Activated CD8-positive, alpha-beta memory T cell treated with anti-CD3 and anti-CD28 coated beads for 1 hour (primary cell): ENCODE measurements around the gene MPV17L2.
"Not testable (repeated sequence)": the region's sequence is repeated elsewhere in the genome, so short reads cannot be mapped to it uniquely, and the experiment has no call there.

Experiments
- DNase-seq, 2 donors: peaks; one replicate each; pipeline ENCODE4 v3.0.0-alpha.2; 2020; ENCODE audit warnings: low read depth in 1 of 2; ENCODE audit errors: extremely low read depth in 1 of 2

The MPV17L2 gene

DNA sequence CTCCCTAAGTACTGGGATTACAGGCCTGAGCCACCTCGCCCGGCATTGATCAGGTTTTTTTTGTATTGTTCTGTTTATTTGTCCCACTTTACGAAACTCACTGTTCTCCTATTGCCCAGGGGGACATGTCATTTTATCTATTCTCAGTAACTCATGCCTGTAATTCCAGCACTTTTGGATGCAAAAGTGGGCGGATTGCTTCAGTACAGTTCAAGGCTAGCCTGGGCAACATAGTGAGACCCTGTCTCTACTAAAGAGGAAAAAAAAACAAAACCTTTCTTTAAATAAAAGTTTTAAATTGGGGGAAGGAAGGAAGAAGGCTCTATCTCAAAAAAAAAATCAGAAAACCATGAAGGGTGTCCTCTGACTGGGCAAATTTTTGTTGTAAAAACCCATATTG is 2.7 kb upstream of the MPV17L2 start:
- DNase-seq: no peak

GRCh38 chr19:18191640-18192062 is 1.4 kb upstream of the MPV17L2 start:
- no peak for DNase-seq

- no peak for DNase-seq
Measured at GRCh38 chr19:18193388-18194180, 566 bp downstream of the MPV17L2 start.

- DNase-seq: no peak
Measured at GRCh38 chr19:18194181-18194530, 1.1 kb downstream of the MPV17L2 start.

- peak in 1 of 2 donors; percentile 9 for DNase-seq
Measured at GRCh38 chr19:18194554-18195238, 1.7 kb downstream of the MPV17L2 start.

GRCh38 chr19:18196511-18196845 is 3.5 kb downstream of the MPV17L2 start:
- no peak for DNase-seq

DNA sequence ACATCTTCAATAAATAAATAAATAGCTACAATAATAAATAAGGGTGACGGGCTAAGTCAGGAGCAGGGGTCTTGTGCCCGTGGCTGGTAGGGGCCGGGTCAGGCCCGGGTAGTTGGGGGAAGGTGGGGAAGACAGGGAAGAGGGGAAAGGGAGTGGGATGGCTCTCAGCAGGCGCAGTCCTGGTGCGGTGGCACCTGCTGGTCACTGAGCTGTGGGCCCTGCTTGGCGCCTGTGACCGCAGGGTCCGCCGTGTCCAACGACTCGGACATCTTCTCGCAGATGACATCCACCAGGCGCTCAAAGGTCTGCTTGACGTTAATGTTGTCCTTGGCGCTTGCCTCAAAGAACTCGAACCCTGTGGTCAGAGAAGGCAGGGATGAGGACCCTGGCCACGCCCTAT is 4.3 kb downstream of the MPV17L2 start:
- DNase-seq: no peak

DNA sequence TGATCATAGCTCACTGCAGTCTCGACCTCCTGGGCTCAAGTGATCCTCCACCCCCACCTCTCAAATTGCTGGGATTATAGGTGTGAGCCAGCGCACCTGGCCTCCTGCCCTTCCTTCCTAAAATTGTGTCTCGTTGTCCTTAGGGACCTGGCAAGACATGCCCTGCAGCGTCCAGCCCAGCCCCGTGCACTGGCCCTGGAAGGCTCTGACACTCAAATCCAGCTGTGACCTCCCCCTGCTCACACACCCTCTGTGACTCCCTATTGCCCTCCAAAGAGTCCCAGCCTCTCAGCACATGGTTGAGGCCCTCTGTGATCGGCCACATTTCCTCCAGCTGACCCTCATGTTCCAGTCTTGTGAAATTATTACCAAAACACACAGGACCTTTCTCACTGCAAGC is 4.9 kb downstream of the MPV17L2 start:
- no peak for DNase-seq

DNA sequence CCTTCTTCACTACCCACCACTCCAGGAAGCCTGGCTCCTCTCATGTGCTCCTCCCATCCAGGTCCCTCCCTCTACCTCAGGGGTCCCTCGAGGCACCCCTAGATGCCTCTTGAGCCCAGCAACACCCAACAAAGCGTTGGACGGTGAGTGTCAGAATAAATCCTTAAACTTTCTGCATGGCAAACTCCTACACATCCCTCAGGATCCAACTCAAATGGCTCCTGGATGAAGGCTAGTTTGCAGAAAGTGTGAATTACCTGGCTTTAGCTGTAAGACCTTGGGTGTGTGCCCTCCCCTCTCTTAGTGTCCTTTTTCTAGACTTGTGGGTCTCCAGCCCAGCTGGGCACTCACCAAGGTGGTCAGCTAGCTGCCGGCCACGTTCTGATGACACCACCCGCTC is 5.4 kb downstream of the MPV17L2 start:
- DNase-seq: no peak

- DNase-seq: no peak
Measured at GRCh38 chr19:18202397-18202777, 9.4 kb downstream of the MPV17L2 start.

DNA sequence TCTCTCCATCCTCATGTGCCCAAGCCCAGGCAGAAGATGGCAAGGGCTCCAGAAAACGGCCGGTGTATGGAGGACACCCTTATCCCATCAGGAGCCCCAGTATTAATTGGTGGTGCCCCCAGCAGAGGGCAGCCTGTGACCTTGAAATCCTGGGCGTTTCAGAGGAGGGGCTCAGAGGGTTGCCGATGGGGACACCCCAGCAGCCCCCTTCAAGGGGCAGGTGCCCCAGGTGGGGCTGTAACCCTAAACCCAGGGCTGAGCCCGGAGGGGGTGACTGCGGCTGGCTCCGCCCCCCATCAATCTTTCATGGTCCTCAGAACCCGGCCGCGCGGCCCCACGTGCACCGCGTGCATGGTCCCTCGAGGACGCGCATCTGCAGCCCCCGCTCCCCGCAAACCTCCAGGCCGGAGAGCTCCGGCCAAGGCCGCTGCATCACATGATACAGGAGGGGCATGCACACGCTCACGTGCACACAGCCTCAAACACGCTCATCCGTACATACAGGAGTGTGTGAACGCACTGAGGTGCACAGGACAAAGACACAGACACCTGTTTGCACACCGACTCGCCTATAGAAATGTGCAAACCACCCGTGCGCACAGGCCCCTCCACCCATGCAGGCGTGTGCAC is 9.9 kb downstream of the MPV17L2 start:
- no peak for DNase-seq

- DNase-seq: no peak
Measured at GRCh38 chr19:18203408-18203862, 10.4 kb downstream of the MPV17L2 start.

DNA sequence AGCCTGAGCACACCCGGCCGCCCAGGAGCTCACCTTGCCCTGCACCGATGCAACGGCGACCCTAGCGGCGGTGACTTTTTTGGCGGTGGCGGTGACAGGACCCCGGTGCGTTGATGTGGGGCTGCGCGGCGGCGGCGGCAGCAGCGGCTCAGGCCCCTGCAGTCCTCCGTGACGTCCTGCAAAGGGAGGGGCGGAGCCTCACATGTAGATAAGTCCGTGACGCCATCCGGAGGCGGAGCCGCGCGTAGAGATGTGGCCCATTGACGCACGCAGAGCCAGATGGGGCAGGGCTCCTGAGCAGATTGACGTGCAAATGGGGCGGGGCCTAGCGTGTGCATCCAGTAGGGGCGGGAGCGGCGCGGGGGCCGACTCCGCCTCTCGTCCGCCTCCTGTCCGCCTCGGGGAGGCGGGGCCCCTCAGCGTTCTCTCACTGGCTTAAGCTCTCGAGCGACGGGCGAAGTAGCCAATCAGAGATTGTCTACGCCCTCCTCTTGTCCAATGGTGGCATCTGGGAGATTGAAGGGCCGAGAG is 10.9 kb downstream of the MPV17L2 start, which contains the start of gene RAB3A:
TSS of gene RAB3A (minus strand) at position 180 of the 531 bp plus-strand sequence. CDS start 1,302 bp downstream, outside the sequence.
- DNase-seq: peak; percentile 98 to 99

DNA sequence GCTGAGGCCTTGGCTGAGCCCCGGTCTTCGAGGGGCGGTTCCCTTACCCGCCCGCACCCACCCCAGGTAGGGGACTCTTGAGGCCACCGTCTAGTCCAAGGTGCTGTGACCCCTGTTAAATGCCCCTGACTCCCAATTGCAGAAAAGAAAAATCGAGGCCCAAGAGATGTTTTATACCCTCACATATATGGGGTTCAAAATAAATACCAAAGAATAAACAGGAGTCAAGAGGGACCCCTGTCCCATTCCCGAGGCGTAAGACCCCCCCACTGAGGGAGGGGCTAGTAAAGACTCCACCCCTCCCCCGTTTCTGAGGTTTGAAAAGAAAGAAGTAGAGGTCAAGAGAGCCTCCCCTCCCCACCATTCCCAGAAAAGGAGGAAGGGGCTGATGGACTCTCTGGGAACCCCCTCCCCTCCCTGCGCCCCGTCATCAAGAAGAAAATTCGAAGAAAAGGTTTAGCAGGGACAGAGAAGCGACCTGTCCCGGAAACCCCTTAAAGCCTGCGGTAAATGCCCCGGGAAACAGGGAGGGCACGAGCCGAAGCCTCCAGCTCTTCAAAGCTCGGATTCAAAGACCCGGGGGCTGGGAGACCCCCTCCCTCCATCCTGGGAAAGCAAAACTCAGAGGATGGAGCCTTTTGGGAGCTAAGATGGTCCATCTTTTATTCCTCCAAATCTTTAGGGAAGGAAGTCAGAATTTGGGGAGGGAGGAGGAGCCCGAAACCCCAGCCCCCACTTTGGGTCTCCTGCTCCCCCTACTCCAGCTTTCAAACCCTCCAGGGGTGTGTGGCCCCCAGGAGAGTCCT is 11.6 kb downstream of the MPV17L2 start:
- no peak for DNase-seq

- peak in 1 of 2 donors; percentile 40 for DNase-seq
Measured at GRCh38 chr19:18205200-18205892, 12.3 kb downstream of the MPV17L2 start.

DNA sequence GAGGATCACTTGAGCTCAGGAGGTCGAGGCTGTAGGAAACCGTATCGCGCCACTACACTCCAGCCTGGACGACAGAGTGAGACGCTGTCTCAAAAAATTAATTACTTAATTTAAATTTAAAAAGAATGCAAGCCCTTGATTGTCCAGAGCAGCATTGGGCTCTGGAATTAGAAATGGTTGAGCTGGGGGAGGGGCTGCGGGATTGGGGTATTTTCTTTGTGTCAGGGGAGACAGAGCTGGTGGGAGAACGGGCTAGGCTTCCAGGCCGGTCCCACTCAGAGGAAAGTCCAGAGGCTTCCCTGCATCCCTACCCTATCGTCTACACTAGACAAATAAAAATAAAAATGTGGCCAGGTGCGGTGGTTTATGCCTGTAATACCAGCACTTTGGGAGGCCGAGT is 13.0 kb downstream of the MPV17L2 start:
- DNase-seq: no peak

DNA sequence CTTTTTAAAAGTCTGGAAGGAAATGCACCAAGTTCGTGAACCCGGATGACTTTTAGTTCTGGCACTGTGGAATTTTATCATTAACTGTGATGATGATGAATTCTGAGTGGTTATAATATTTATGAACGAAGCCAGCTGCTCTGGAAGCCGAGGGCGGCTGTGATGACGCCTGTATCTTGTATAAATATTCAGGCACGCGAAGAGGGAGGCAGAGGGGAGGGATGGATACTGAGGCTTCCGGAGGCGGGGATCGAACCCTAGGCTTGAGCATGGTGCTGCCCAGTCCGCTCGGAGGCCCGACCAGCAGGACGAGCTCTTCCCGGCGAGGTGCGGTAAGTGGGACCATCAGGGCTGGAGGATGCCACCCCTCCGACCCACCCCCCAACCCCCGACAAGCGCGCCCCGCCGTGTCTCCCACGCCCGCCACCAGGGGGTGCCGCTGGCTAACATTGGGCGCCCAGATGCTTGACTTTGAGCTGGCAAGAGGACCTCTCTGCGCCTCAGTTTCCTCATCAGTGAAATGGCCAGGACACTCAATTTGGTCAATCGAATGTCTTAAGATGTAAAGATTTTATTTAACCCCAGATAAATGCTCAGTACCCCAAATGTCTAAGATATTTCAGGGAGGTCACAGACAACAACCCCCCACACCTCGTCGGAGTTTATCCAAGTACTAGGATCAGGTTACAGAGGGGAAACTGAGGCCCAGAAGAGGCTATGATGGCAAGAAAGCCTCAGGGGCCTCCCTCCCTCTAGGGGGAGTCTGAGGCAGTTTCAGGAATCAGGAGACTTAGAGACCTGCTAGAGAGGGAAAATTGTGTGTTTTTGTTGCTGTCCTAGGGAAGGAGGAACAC is 15.3 kb downstream of the MPV17L2 start:
- DNase-seq: peak in 1 of 2 donors; percentile 41

- not testable (repeated sequence) for DNase-seq
Measured at GRCh38 chr19:18209912-18210311, 16.9 kb downstream of the MPV17L2 start.

- DNase-seq: no peak
Measured at GRCh38 chr19:18211683-18212082, 18.7 kb downstream of the MPV17L2 start.
